ENCODE results near the gene CCDC78.

DNA sequence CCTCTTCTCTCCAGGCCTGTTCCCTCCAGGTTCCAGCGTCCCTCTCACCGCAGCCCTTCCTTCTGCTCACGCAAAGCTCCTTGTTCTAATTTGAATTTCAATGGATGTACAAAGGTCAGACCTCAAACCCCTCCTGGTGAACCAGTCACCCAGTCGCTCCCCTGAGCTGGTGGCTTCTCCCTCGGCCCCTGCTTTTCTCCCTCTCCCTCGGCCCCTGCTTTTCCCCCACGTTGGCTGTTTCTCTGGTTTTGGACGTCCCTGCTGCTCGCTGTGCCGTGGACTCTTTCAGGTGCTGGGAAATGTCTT, 25.7 kb upstream of the CCDC78 start:
- no peak for TF ChIP-seq RAD21 (conservative IDR thresholded peaks at IDR 0.05)
- TF ChIP-seq, protein P1, sequence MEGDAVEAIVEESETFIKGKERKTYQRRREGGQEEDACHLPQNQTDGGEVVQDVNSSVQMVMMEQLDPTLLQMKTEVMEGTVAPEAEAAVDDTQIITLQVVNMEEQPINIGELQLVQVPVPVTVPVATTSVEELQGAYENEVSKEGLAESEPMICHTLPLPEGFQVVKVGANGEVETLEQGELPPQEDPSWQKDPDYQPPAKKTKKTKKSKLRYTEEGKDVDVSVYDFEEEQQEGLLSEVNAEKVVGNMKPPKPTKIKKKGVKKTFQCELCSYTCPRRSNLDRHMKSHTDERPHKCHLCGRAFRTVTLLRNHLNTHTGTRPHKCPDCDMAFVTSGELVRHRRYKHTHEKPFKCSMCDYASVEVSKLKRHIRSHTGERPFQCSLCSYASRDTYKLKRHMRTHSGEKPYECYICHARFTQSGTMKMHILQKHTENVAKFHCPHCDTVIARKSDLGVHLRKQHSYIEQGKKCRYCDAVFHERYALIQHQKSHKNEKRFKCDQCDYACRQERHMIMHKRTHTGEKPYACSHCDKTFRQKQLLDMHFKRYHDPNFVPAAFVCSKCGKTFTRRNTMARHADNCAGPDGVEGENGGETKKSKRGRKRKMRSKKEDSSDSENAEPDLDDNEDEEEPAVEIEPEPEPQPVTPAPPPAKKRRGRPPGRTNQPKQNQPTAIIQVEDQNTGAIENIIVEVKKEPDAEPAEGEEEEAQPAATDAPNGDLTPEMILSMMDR (IDR thresholded peaks at IDR 0.05; ENCODE audit: poor library complexity, severe bottlenecking): no peak

All from neural cell (in vitro differentiated cells).